NK-92 (cell line): ENCODE results near the gene PFKFB3.
"Not testable (repeated sequence)": the region's sequence is repeated elsewhere in the genome, so short reads cannot be mapped to it uniquely, and the experiment has no call there.

ENCODE experiments used
- DNase-seq: peaks from one replicate; lab custom pipeline; 2025; ENCODE audit not compliant: unreplicated experiment; lab: John Stamatoyannopoulos, UW

The PFKFB3 gene

GRCh38 chr10:6177880-6178281, 24.9 kb upstream of the PFKFB3 start:
- no peak for DNase-seq

GRCh38 chr10:6178581-6178980, 24.2 kb upstream of the PFKFB3 start:
- DNase-seq, result no peak

- DNase-seq, result no peak
These were observed 23.7 kb upstream of the PFKFB3 start for GRCh38 chr10:6179078-6179477.

GRCh38 chr10:6180480-6181110, 22.1 kb upstream of the PFKFB3 start:
- DNase-seq, result no peak

GRCh38 chr10:6181249-6181648, 21.5 kb upstream of the PFKFB3 start:
- no peak for DNase-seq

GRCh38 chr10:6182454-6183098, 20.2 kb upstream of the PFKFB3 start:
- no peak for DNase-seq

GRCh38 chr10:6185039-6185716, 17.6 kb upstream of the PFKFB3 start:
- DNase-seq, result no peak

GRCh38 chr10:6186894-6187256, 15.9 kb upstream of the PFKFB3 start:
- DNase-seq, result no peak

GRCh38 chr10:6187278-6187677, 15.5 kb upstream of the PFKFB3 start:
- no peak for DNase-seq

- DNase-seq, result not testable (repeated sequence)
These were observed 12.7 kb upstream of the PFKFB3 start for GRCh38 chr10:6190033-6190432.

- no peak for DNase-seq
These were observed 11.6 kb upstream of the PFKFB3 start for GRCh38 chr10:6191147-6191546.

GRCh38 chr10:6191569-6191968, 11.2 kb upstream of the PFKFB3 start:
- DNase-seq, result no peak

GRCh38 chr10:6193342-6193741, 9.4 kb upstream of the PFKFB3 start:
- DNase-seq, result not testable (repeated sequence)

GRCh38 chr10:6194311-6194710, 8.4 kb upstream of the PFKFB3 start:
- DNase-seq, result no peak

GRCh38 chr10:6195376-6195775, 7.4 kb upstream of the PFKFB3 start:
- no peak for DNase-seq

- DNase-seq, result no peak
These were observed 6.9 kb upstream of the PFKFB3 start for GRCh38 chr10:6195846-6196245.

GRCh38 chr10:6196524-6196923, 6.2 kb upstream of the PFKFB3 start:
- DNase-seq, result not testable (repeated sequence)

- no peak for DNase-seq
These were observed 5.4 kb upstream of the PFKFB3 start for GRCh38 chr10:6197321-6197720.

- no peak for DNase-seq
These were observed 4.6 kb upstream of the PFKFB3 start for GRCh38 chr10:6198171-6198570.

- no peak for DNase-seq
These were observed 3.5 kb upstream of the PFKFB3 start for GRCh38 chr10:6199131-6199733.

- no peak for DNase-seq
These were observed 2.3 kb upstream of the PFKFB3 start for GRCh38 chr10:6200440-6200733.
